Panc1 (cell line): ENCODE data around the gene KRTAP5-2. TPM values are rescaled to one million over a fixed set of nuclear protein-coding genes. Genes with fewer than 3 reads are reported as not detected.

ENCODE experiments used
- ATAC-seq: fragments of 200-7000 bp; cut with Tn5 transposase; 2 replicates; pipeline ENCODE4 v1.9.1; 2020; ENCODE audit warnings: mild to moderate bottlenecking, moderate library complexity
- BruUV-seq: library from RNA; stranded (reverse); fragments of 400-500 nt; replicated peaks from 2 replicates; lab custom pipeline; 2021; lab: Mats Ljungman, UMichigan
- CTCF ChIA-PET: fragments of 300-600 bp; sonication (Branson Sonifier 250); formaldehyde crosslinking; loops from one replicate; lab custom pipeline; 2022; ENCODE audit warnings: antibody characterized with exemption; lab: Charles Lee
- POLR2A ChIA-PET: fragments of 300-600 bp; sonication (Branson Sonifier 250); formaldehyde crosslinking; loops from one replicate; lab custom pipeline; 2022; ENCODE audit warnings: antibody characterized with exemption; lab: Charles Lee
- DNase-seq: peaks from one replicate; pipeline ENCODE4 v3.0.0-alpha.2; 2010; ENCODE audit warnings: low read depth, low spot score
- H3K27ac ChIP-seq: 2 replicates; pipeline ENCODE4 v1.5.1; 2011; ENCODE audit warnings: mild to moderate bottlenecking, low read length, inconsistent platforms
- H3K27me3 ChIP-seq: fragments of 200-500 bp; sonication (Bioruptor generic); 2 replicates; pipeline ENCODE4 v1.6.0; 2014; ENCODE audit warnings: low read length, inconsistent platforms; ENCODE audit not compliant: control insufficient read depth, insufficient read depth
- H3K36me3 ChIP-seq: fragments of 200-500 bp; sonication (Bioruptor generic); 2 replicates; pipeline ENCODE4 v1.5.1; 2014; ENCODE audit warnings: inconsistent platforms, mild to moderate bottlenecking, low read length, moderate library complexity; ENCODE audit not compliant: control insufficient read depth, insufficient read depth
- H3K4me1 ChIP-seq: 2 replicates; pipeline ENCODE4 v1.5.1; 2011; ENCODE audit warnings: inconsistent platforms, mild to moderate bottlenecking, low read length, moderate library complexity; ENCODE audit not compliant: control insufficient read depth, insufficient read depth
- H3K4me3 ChIP-seq, 2 experiments: 2 replicates each; pipeline ENCODE4 v1.5.1; 2011 to 2012; ENCODE audit warnings: low read depth in 2 of 2, low read length in 2 of 2, mild to moderate bottlenecking in 2 of 2, inconsistent platforms in 1 of 2, moderate library complexity in 1 of 2
- H3K9me3 ChIP-seq: fragments of 200-500 bp; sonication (Bioruptor generic); 2 replicates; pipeline ENCODE4 v1.5.1; 2014; ENCODE audit warnings: low read depth, mild to moderate bottlenecking, inconsistent platforms, low read length, moderate library complexity; ENCODE audit not compliant: control insufficient read depth, insufficient read depth
- POLR2AphosphoS5 ChIP-seq: IDR thresholded peaks from 2 replicates; pipeline ENCODE4 v1.6.1; 2012; ENCODE audit warnings: mild to moderate bottlenecking, low read depth, low read length, moderate library complexity
- SIN3A ChIP-seq: IDR thresholded peaks from 2 replicates; pipeline ENCODE4 v1.6.1; 2012; ENCODE audit warnings: low read depth, mild to moderate bottlenecking, low read length, moderate library complexity, borderline replicate concordance; ENCODE audit not compliant: insufficient read depth
- TCF7L2 ChIP-seq: IDR thresholded peaks from 2 replicates; pipeline ENCODE4 v1.6.1; 2011; ENCODE audit warnings: mild to moderate bottlenecking, low read depth, low read length, inconsistent platforms
- in situ Hi-C: cut with HindIII; loops from 2 replicates; pipeline ENCODE4 v1.10.0; 2016; ENCODE audit warnings: low sequenced_read_pairs, low pct_unique_long_range_greater_than_20kb
- intact Hi-C: fragments of 100-400 bp; cut with micrococcal nuclease; formaldehyde crosslinking; loops from one replicate; pipeline ENCODE4 v1.10.0; 2022; ENCODE audit not compliant: unreplicated experiment
- total RNA-seq: library from RNA; stranded (reverse); gene quantifications from one replicate; pipeline ENCODE4 v1.2.1, GENCODE V29; 2021; ENCODE audit not compliant: unreplicated experiment
- TF ChIP-seq, protein P1 (sequence below): fragments of 450-650 bp; IDR thresholded peaks from 2 replicates; pipeline ENCODE4 v1.5.1; 2017; ENCODE audit warnings: mild to moderate bottlenecking
- TF ChIP-seq, protein P2 (sequence below), 2 experiments: IDR thresholded peaks; 2 replicates each; pipeline ENCODE4 v1.6.1; 2011 to 2012; ENCODE audit warnings: low read depth in 2 of 2, control low read depth in 1 of 2, low read length in 1 of 2, mild to moderate bottlenecking in 1 of 2, moderate library complexity in 1 of 2; ENCODE audit not compliant: insufficient read depth in 1 of 2

The KRTAP5-2 gene
- total RNA-seq, 1 experiment from 2014 or later: not detected

DNA sequence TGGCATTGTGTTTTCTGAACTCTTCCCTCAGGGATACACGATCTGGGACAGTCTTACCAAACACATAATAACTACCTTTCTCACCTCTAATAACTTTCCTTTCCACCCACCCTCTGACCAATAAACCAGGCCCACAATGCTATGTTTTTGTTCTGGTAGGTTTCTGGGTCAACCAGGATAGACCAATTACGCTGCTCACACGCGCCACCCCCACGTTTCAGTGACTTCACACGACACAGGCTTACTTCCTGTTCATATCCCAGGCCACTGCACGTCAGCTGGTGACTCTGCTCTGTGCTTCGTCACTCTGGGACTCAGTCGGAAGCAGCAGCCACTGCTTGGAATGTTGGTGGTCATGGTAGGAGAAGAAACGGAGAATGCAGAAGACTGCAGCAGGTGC, 21.4 kb upstream of the KRTAP5-2 start:
- BruUV-seq: no TSS peak
- no peak overlapping the region for H3K27ac ChIP-seq
- intact Hi-C loops: no loop called here
- CTCF ChIA-PET: interaction anchor here (1.2 kb wide), 1 partner anchor 24 kb away, joined by 3 read pairs; no protein-coding TSS in a partner anchor
- TF ChIP-seq, protein P1, sequence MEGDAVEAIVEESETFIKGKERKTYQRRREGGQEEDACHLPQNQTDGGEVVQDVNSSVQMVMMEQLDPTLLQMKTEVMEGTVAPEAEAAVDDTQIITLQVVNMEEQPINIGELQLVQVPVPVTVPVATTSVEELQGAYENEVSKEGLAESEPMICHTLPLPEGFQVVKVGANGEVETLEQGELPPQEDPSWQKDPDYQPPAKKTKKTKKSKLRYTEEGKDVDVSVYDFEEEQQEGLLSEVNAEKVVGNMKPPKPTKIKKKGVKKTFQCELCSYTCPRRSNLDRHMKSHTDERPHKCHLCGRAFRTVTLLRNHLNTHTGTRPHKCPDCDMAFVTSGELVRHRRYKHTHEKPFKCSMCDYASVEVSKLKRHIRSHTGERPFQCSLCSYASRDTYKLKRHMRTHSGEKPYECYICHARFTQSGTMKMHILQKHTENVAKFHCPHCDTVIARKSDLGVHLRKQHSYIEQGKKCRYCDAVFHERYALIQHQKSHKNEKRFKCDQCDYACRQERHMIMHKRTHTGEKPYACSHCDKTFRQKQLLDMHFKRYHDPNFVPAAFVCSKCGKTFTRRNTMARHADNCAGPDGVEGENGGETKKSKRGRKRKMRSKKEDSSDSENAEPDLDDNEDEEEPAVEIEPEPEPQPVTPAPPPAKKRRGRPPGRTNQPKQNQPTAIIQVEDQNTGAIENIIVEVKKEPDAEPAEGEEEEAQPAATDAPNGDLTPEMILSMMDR: no peak
- TF ChIP-seq TCF7L2: no peak
- TF ChIP-seq POLR2AphosphoS5: no peak
- TF ChIP-seq, protein P2, sequence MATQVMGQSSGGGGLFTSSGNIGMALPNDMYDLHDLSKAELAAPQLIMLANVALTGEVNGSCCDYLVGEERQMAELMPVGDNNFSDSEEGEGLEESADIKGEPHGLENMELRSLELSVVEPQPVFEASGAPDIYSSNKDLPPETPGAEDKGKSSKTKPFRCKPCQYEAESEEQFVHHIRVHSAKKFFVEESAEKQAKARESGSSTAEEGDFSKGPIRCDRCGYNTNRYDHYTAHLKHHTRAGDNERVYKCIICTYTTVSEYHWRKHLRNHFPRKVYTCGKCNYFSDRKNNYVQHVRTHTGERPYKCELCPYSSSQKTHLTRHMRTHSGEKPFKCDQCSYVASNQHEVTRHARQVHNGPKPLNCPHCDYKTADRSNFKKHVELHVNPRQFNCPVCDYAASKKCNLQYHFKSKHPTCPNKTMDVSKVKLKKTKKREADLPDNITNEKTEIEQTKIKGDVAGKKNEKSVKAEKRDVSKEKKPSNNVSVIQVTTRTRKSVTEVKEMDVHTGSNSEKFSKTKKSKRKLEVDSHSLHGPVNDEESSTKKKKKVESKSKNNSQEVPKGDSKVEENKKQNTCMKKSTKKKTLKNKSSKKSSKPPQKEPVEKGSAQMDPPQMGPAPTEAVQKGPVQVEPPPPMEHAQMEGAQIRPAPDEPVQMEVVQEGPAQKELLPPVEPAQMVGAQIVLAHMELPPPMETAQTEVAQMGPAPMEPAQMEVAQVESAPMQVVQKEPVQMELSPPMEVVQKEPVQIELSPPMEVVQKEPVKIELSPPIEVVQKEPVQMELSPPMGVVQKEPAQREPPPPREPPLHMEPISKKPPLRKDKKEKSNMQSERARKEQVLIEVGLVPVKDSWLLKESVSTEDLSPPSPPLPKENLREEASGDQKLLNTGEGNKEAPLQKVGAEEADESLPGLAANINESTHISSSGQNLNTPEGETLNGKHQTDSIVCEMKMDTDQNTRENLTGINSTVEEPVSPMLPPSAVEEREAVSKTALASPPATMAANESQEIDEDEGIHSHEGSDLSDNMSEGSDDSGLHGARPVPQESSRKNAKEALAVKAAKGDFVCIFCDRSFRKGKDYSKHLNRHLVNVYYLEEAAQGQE (IDR thresholded peaks at IDR 0.05; ENCODE audit: insufficient read depth in 1 of 2, low read depth in 2 of 2, low read length in 1 of 2): no peak
- no peak for TF ChIP-seq SIN3A
- DNase-seq: no peak
- H3K4me1 ChIP-seq: no peaks in the 10 kb centered on the region
- in situ Hi-C loops: no loop called here
- no peak overlapping the region for H3K4me3 ChIP-seq
- POLR2A ChIA-PET: no interaction called here
- no peak for ATAC-seq
- H3K27me3 ChIP-seq: peaks cover 13% of the 10 kb centered on the region
- no peaks in the 10 kb centered on the region for H3K36me3 ChIP-seq
- no peaks in the 10 kb centered on the region for H3K9me3 ChIP-seq

DNA sequence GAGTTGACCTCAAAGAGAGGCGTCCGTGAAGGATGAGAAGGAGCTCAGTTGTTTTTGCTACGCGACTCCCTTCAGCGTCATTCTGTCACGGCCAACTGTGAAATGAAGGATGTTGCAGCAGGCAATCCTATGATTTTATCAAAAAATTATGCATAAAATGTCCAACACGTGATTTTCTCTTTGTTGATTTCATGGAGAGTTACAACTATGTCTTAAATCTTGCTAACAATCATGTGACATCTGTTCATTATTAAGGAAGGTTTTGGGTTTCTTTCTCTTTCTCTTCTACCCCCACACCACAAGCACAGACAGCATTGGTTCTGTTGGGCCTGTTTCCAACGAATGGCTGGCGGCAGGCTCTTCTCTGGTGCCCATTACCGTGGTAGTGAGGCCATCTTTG, 20.1 kb upstream of the KRTAP5-2 start:
- BruUV-seq: no TSS peak
- DNase-seq (no peak), ATAC-seq (no peak)
- Histone ChIP-seq H3K27ac (no peak overlapping the region), H3K4me1 (no peaks in the 10 kb centered on the region), H3K4me3 (no peak overlapping the region), H3K36me3 (no peaks in the 10 kb centered on the region), H3K9me3 (no peaks in the 10 kb centered on the region), H3K27me3 (peaks cover 11% of the 10 kb centered on the region)
- in situ Hi-C loops: no loop called here
- intact Hi-C loops: no loop called here
- CTCF ChIA-PET: interaction anchor here (1.6 kb wide), 1 partner anchor 23 kb away, joined by 6 read pairs; no protein-coding TSS in a partner anchor
- POLR2A ChIA-PET: no interaction called here
- TF ChIP-seq SIN3A: no peak
- TF ChIP-seq, protein P1: no peak
